ENCODE data around the gene ROGDI.
"Not testable (repeated sequence)": the region's sequence is repeated elsewhere in the genome, so short reads cannot be mapped to it uniquely, and the experiment has no call there.

Gene ROGDI

GRCh38 chr16:4790871-4791270 lies 11.6 kb downstream of the ROGDI start:
- no peak for DNase-seq (ENCODE audit: low spot score)

DNA sequence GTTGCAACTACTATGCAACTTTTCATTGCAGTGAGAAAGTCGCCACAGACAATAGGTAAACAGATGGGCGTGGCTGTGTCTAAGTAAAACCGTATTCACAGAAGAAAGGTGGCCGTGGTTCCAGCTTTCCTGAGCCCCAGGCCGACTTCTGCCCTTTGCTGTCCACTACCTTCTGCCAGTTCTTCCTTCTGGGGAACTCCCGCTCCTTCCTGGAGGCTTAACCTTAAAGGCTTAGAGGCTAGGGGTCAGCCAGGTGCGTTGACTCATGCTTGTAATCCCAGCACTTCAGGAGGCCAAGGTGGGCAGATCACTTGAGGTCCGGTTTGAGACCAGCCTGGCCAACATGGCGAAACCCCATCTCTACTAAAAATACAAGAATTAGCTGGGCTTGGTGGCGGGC lies 12.2 kb downstream of the ROGDI start:
- DNase-seq (ENCODE audit: low spot score): no peak

DNA sequence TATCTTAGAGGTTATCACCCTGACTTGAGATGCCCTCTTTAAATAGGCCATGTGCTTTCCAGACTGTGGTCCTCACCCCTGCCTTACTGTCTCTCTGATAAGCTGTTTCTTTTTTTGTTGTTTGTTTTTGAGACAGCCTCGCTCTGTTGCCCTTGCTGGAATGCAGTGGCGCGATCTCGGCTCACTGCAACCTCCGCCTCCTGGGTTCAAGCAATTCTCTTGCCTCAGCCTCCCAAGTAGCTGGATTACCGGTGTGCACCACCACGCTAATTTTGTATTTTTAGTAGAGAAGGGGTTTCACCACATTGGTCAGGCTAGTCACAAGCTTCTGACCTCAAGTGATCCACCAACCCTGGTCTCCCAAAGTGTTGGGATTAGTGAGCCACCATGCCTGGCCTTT lies 13.5 kb downstream of the ROGDI start:
- no peak for DNase-seq (ENCODE audit: low spot score)

GRCh38 chr16:4788489-4788889 lies 13.9 kb downstream of the ROGDI start:
- DNase-seq (ENCODE audit: low spot score): no peak

GRCh38 chr16:4787627-4788482 lies 14.6 kb downstream of the ROGDI start, which contains the start of gene SEPTIN12:
Gene SEPTIN12 (minus strand): TSS chr16:4788345. CDS start chr16:4787645, 700 bp downstream.
- DNase-seq (ENCODE audit: low spot score): no peak

- DNase-seq (ENCODE audit: low spot score): no peak
Measured at GRCh38 chr16:4787068-4787467, 15.4 kb downstream of the ROGDI start.

DNA sequence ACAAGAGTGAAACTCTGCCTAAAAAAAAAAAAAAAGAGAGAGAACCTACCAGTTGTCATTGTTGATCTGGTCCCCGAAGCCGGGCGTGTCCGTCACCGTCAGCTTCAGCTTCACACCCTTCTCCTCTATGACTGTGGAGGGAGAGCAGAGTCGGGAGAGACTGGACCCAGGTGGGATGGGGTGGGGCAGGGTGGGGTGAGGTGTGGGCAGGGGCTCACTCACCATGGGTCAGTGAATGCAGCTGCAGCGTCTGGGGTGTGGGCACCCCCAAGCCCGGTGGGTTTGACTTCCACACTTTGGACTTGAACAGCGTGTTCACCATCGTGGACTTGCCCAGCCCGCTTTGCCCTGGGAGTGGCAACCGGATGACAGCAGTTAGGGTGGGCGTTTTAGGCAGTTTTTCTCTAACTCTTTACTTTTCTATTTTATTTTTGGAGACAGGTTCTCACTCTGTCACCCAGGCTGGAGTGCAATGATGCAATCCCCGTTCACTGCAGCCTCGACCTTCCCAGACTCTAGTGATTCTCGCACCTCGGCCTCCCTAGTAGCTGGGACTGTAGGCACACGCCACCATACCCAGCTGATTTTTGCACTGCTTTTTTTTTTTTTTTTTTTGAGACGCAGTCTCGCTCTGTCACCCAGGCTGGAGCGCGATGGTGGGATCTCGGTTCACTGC lies 16.5 kb downstream of the ROGDI start:
- no peak for DNase-seq (ENCODE audit: low spot score)

DNA sequence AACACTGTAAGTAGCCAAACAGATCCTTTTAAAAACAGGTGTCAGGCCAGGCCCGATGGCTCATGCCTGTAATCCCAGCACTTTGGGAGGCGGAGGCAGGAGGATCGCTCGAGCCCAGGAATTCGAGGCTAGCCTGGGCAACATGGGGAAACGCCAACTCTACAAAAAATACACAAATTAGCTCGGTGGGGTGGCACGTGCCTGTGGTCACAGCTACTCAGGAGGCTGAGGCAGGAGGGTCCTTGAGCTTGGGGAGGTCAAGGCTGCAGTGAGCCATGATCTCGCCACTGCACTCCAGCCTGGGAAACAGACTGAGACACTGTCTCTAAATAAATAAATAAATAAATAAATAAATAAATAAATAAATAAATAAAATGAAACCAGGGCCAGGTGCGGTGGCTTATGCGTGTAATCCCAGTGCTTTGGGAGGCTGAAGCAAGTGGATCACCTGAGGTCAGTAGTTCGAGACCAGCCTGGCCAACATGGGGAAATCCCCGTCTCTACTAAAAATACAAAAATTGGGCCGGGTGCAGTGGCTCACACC lies 17.9 kb downstream of the ROGDI start:
- not testable (repeated sequence) for DNase-seq (ENCODE audit: low spot score)

GRCh38 chr16:4783951-4784336 lies 18.5 kb downstream of the ROGDI start:
- no peak for DNase-seq (ENCODE audit: low spot score)

DNA sequence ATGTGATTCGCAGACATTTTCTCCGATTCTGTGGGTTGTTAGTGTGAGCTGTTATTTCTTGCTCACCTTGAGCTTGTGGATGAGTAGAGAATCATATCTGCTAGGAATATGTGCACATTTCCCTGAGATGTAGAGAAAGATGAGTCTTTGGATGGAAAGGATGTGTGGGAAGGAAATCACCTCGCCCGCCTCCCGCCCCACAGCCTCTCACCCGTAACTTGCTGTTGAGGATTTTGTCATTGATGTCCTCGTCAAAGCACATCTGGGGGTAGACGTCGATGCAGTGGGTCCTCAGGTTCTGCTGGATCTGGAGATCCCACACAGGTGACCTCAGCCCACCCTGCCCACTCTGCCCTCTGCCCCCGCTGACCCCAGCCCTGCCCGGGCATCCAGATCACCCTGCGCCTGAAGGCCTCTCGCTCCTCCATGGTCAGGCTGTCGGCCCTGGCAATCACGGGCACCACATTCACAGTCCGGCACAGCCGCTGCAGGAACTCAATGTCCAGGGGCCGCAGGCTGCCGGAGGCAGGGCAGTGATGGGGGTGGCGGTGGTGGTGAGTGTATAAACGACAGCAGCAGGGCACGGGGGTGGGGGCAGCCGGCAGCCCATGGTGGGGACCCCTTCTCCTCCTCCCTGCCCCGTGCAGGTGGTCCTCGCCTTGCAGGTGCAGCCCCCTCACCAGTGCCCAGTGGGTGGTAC lies 19.0 kb downstream of the ROGDI start:
- DNase-seq (ENCODE audit: low spot score): no peak

- no peak for DNase-seq (ENCODE audit: low spot score)
Measured at GRCh38 chr16:4780235-4780634, 22.2 kb downstream of the ROGDI start.

DNA sequence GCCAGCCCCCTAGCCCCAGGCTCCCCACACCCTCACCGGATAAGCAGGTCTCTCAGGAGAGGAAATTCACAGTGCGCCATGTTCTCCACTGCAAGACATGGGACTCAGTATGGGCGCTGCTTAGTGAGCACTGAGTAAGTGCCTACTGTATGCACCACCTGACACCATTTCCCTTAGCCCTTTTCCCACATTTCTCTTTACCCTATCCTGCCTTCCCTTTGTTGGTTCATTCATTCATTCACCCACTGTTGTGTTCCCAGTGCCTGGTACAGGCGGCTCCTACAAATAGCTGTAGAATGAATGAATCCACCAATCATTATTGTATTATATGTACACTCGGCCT lies 24.4 kb downstream of the ROGDI start:
- no peak for DNase-seq (ENCODE audit: low spot score)

GRCh38 chr16:4777339-4778049 lies 24.9 kb downstream of the ROGDI start:
- no peak for DNase-seq (ENCODE audit: low spot score)

GRCh38 chr16:4776141-4776705 lies 26.2 kb downstream of the ROGDI start:
- no peak for DNase-seq (ENCODE audit: low spot score)

DNA sequence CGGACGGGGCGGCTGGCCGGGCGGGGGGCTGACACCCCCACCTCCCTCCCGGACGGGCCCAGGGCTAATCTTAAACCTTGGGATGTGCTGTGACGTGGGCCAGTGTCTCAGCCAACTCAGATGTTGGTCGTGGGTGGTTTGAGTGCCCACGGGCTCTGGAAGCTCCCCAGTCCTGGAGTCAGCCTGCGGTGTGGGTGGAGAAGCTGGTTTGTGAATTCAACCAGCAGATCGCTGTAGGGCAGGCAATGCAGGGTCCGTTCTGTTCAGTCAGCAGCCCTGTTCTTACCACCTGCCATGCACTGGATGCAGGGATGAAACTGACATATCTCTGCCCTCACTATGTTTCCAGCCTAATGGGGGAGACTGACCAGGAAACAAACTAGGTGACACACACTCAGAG lies 27.4 kb downstream of the ROGDI start:
- no peak for DNase-seq (ENCODE audit: low spot score)

DNA sequence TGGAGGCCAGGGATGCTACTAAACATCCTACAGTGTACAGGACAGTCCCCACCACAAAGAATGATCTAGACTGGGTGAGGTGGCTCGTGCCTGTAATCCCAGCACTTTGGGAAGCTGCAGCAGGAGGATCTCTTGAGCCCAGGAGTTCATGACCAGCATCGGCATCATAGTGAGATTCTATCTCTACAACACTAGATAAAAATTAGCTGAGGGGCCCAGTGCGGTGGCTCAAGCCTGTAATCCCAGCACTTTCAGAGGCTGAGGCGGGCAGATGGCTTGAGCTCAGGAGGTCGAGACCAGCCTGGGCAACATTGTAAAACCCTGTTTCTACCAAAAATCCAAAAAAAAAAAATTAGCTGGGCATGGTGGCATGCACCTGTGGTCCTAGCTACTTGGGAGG lies 30.1 kb downstream of the ROGDI start:
- DNase-seq (ENCODE audit: low spot score): no peak

- DNase-seq (ENCODE audit: low spot score): no peak
Measured at GRCh38 chr16:4771646-4772045, 30.8 kb downstream of the ROGDI start.

GRCh38 chr16:4769306-4769638 lies 33.2 kb downstream of the ROGDI start:
- no peak for DNase-seq (ENCODE audit: low spot score)

DNA sequence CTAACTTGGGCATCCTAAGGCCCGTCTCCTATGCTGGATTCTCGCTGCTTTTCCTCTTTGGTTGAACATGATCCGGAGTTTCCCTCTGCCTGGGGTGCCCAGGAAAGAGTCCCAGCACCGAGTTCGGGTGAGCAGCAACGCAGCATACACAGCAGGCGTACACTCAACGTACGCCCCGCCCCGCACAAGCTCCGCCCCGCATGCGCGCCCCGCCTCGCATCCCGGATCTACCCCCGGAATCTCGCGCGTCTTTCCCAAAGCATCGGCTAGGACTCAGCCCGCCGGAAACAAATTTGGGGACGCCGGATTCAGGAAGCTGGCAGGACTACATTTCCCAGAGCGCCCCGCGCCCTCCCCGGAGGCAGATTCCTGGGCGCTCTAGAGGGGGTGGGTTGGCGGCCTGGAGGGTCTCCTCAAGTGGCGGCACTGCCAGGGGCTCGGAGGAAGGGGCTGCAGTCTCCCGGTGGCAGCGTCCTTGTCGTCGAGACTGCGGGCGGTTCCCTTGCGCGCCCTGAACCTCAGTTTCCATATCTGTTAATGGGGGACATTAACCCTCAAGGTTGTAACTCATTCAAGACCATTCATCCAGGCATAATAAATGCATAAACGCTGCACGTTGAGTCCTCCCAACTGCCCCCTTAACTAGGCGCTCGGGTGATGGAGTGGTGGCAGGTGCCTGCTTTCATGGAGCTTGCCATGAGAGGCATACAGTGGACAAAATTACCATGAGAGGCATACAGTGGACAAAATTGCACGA lies 33.7 kb downstream of the ROGDI start:
- peak; percentile 94 for DNase-seq (ENCODE audit: low spot score)

GRCh38 chr16:4767872-4768548 lies 34.4 kb downstream of the ROGDI start:
- DNase-seq (ENCODE audit: low spot score): no peak

All from iPS-NIHi11 (cell line).